GM15510 (cell line): ENCODE results near the gene STRIP1.

Source experiments
- POLR2A ChIP-seq: IDR thresholded peaks from 3 replicates; pipeline ENCODE4 v1.6.1; 2011; ENCODE audit warnings: borderline replicate concordance; ENCODE audit not compliant: insufficient read length; ENCODE audit errors: extremely low read depth

The STRIP1 gene

DNA sequence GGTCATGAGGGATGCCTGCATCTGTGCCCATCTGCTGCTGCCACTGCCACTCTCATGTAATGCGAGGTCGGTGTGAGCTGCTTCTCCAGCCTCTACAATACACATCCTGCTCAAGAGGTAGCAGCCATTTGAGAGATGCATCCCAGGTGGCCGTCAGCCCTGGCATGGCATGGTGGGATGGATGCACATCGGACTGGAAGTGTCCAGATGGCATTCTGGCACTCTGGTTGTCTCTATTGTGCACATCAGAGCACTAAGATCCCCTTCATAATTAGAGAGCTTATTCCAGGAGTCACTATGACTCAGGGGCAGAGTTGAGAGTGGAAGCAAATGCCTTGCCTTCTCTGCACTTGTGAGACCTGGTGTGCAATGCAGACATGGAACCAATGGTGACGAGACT lies 3.8 kb downstream of the STRIP1 start:
- no peak for TF ChIP-seq POLR2A

DNA sequence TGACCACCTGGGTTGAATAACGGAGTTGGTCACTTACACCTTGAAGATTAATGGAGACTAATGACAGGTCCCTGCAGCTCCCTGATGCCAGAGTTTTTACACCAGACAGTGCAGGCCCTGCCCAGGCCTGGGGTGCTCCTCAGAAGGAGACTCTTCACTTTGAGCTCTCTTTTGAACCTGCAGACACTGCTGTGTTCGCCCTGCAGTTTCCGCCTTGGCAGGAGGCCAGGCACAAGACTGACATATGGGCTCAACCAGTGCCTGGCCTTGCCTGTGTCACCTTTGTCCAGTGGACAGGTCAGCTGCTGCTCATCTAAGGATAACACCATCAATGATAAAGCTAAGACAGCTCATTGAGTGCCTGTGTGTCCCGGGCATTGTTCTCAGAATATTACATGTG lies 5.2 kb downstream of the STRIP1 start:
- no peak for TF ChIP-seq POLR2A

GRCh38 chr1:110040548-110040947 lies 6.1 kb downstream of the STRIP1 start:
- no peak for TF ChIP-seq POLR2A

DNA sequence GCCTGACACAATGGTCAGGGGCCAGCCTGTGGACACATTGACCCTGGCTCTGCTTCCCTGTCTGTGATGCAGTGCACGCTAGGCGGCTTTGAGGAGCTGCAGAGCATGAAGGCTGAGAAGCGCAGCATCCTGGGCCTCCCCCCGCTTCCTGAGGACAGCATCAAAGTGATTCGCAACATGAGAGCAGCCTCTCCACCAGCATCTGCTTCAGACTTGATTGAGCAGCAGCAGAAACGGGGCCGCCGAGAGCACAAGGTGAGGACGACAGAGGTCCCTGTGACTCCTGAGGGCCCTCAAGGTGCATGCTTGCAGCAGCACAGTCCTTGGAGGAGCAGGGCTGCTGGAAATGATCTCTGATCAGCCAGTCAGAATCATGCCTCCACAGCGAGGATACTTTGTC lies 8.6 kb downstream of the STRIP1 start:
- no peak for TF ChIP-seq POLR2A

- no peak for TF ChIP-seq POLR2A
Measured at GRCh38 chr1:110047463-110047862, 13.0 kb downstream of the STRIP1 start.

DNA sequence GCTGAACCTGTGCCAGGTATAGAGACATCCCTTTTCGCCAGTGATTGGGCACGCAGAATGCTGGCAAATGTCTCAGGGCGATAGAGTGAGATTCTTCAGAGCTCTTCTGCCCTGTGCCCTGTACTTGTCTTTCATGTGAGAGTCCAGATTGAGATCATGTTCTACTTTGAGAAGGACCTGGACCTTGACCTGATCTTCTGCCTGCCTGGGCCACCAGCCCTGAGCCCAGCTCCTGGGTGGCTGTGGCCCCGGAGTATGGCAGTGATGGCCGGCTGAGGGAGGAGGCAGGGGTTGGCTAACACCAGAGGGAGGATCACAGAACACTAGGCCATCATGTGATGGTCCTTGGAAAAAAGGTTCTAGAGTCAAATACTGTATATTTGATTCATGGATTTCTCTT lies 13.8 kb downstream of the STRIP1 start:
- TF ChIP-seq POLR2A: no peak

- TF ChIP-seq POLR2A: no peak
Measured at GRCh38 chr1:110048923-110049601, 14.6 kb downstream of the STRIP1 start.

GRCh38 chr1:110049801-110050601 lies 15.6 kb downstream of the STRIP1 start:
- TF ChIP-seq POLR2A: no peak

DNA sequence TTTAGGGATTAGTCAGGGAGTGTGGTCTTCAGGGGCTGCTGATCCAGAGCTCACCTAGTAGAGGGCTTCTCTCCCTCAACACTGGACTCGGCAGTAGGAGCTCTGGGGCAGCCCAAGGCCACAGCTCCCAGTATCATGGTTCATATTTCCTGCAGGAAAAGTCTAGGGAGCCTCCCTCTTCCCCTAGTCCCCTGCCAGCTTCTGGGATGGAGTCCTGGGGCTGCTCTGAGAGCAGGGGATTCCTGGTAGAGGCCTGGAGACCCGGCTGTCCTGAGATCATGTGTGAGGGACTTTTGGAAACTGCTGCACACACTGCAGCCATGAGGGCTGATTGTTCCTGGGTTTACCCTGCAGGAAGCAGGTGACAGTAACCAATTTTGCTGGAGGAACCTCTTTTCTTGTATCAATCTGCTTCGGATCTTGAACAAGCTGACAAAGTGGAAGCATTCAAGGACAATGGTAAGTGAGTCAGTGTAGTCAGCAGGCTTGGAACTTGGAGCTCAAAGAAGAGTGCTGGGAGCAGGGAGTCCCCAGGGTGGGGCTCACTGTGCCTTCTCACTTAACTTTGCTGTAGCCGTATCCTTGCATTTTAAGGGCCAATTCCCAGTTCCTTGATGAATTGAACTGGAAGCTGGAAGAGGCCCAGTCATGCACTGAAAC lies 16.3 kb downstream of the STRIP1 start:
- TF ChIP-seq POLR2A: no peak

GRCh38 chr1:110051262-110051648 lies 16.8 kb downstream of the STRIP1 start:
- no peak for TF ChIP-seq POLR2A

- no peak for TF ChIP-seq POLR2A
Measured at GRCh38 chr1:110053552-110054428, 19.4 kb downstream of the STRIP1 start.

- TF ChIP-seq POLR2A: no peak
Measured at GRCh38 chr1:110055493-110056284, 21.3 kb downstream of the STRIP1 start.

DNA sequence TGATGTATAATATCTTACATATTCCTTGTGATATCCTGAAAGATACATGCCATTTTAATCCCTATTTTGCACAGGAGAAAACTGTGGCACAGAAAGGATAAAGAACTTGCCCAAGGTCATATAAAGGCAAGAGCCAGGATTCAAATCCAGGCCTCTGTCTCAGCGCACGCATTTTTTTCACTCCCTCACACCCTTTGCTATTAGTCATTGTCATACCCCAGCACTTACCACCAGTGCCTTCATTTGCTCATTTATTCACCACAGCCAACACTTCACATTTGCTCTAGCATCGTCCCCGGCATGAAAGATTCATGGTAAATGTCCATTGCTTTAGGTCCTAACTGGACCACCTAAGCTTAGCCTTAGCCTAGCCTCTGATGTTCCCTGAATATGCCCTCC lies 21.9 kb downstream of the STRIP1 start:
- TF ChIP-seq POLR2A: no peak

DNA sequence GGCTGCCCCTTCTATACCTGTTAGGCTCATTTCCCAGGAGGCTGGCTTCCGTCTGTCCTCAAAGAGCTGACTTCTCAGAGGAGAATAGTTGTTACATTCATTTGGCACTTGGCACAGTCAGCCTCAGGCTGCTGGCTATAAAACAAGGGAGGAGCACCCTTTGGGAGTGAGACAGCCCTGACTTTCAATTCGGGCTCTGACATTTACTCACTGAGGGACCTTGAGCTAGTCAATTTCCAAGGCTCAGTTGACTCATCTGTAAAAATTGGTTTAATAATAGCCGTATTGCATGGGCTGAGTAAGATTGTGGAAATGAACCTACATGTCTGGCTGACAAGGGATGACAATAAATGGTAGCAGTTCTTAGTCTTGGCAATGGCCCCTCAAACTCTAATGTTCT lies 22.4 kb downstream of the STRIP1 start:
- TF ChIP-seq POLR2A: no peak
